Measurements from ENCODE around the gene PLAAT5.

PLAAT5 gene

GRCh38 chr11:63511048-63511748 lies 20.2 kb upstream of the PLAAT5 start:
- DNase-seq, result no peak

DNA sequence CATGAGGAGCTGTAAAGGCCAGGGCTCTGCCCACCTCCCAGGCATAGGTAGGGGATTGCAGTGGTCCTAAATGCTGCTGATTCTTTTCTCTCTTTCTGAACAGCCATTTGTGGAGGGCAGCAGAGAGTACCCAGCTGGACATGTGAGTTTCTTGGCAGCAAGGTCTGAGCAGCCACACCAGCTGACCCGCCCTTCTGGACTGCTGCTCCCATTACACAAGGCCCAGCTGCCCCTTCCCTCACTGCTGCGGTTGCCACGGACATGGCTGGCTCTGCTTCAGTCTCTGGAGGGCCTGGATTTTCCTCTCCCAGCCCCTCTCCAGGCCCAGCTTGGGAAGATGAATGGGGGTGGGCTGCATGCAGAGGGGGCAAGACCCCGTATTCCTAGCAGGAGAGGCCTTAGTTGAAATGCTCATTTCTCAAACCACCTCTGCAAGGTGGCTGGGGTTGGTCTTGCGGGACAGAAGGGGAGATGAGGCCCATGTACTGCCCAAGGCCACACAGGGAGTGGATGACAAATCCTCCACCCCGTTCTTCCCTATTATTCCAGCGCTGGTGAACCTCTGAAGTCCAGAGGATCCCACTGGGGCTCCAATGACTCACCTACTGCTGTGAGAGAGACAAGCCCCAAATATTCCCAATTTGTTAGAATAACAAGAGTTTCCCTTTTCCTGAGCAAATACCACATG lies 19.5 kb upstream of the PLAAT5 start:
- DNase-seq, result no peak

GRCh38 chr11:63508745-63509144 lies 17.8 kb upstream of the PLAAT5 start:
- no peak for DNase-seq

GRCh38 chr11:63508009-63508408 lies 17.0 kb upstream of the PLAAT5 start:
- DNase-seq, result no peak

- no peak for DNase-seq
Measured at GRCh38 chr11:63507511-63507910, 16.5 kb upstream of the PLAAT5 start.

GRCh38 chr11:63506876-63507275 lies 15.9 kb upstream of the PLAAT5 start:
- no peak for DNase-seq

DNA sequence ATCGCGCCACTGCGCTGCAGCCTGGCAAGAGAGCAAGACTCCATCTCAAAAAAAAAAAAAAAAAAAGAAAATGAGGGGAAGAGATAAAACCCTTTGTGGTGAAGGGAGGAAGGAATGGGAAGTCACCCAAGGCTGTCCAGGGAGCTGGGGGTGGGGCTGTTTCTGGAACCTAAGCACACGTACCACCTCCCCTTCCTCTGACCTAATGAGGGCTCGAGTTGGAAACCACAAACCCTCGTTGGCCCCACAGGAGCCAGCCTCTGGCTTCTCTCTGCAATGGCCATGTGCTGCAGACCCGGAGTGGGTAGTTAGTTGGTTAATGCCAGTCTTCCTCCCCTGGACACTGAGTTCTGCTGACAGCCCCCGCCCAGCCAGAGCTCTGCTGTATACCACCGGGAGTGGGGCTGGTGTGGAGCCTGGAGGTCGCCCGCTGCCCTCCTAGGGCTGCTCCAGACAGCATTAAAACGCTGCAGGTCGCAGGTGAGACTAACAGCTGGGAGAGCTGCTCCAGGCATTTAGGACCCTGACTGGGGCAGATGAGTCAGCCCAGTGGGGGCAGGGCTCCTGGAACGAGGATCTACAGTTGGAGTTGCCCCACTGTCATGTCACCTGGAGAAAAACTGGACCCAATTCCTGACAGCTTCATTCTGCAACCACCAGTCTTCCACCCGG lies 15.0 kb upstream of the PLAAT5 start, which contains the start of gene LGALS12:
TSS of gene LGALS12 (plus strand) at position 228 of the 672 bp plus-strand sequence. CDS start at position 603, 375 bp downstream.
- no peak for DNase-seq

- no peak for DNase-seq
Measured at GRCh38 chr11:63504933-63505586, 14.1 kb upstream of the PLAAT5 start.

DNA sequence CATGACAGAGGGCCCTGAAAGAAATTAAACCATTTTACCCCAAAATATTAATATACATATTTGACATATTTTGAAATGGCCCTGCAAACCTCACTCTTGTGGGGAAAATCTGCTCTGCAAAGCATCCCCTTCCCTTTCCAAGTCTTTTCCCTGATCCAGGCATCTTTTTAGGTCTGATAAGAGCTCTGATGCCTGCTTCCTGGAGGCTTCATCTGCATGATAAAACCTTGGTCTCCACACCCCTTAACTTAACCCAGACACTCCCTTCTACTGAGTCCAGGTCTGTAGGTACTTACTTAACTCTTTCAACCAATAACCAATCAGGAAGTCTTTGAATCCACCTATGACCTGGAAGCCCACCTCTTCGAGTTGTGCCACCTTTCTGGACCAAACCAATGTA lies 13.1 kb upstream of the PLAAT5 start:
- DNase-seq, result no peak

GRCh38 chr11:63503492-63503891 lies 12.5 kb upstream of the PLAAT5 start:
- DNase-seq, result no peak

GRCh38 chr11:63502252-63502820 lies 11.4 kb upstream of the PLAAT5 start:
- DNase-seq, result no peak

DNA sequence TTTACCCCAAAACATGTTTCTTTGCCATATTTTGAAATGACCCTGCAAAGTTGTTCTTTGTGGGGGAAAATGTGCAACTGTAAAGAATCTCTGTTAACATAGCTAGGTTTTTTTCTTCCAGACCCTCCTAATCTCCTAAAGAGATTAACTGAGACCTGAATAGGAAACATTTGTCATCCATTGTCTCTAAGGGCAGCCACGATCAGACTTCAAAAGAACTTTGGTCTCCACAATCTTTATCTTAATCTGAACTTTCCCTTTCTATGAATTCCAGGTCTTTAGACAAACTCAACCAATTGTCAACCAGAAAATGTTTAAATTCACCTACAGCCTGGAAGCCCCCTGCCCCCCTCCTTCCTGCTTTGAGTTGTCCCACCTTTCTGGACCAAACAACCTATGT lies 10.3 kb upstream of the PLAAT5 start:
- no peak for DNase-seq

- DNase-seq, result no peak
Measured at GRCh38 chr11:63499874-63500273, 8.9 kb upstream of the PLAAT5 start.

DNA sequence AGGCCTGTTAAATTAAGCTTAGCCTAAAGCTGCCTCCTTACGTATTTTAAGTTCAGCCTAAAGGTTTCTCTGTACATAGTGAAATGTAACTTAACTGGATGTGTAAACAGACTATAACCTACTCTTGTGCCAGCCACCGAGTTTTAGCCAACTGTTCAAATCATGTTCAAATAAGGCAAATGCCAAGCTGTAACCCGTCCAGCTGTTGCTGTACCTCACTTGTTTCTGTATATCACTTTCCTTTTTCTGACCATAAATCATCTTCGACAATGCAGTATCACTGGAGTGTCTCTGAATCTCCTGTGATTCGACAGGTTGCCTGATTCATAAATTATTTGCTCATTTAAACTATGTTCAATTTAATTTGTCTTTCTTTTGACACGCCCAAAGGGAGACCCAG lies 4.0 kb upstream of the PLAAT5 start:
- DNase-seq, result no peak

DNA sequence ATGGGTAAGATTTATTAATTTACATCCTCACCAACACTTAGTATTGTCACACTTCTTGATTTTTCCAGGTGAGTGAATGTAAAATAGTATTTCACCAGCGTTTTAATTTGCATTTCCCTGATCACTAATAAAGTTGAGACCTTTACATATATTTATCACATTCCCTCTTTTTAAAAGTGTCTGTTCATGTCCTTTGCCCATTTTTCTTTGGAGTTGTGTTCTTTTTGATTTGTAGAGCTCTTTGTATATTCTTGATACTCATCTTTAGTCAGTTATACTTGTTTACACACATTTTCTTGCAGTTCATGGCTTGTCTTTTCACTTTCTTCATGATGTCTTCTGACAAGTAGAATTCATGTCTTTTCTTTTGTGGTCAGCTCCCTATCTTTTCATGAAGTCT lies 2.2 kb upstream of the PLAAT5 start:
- DNase-seq, result no peak

DNA sequence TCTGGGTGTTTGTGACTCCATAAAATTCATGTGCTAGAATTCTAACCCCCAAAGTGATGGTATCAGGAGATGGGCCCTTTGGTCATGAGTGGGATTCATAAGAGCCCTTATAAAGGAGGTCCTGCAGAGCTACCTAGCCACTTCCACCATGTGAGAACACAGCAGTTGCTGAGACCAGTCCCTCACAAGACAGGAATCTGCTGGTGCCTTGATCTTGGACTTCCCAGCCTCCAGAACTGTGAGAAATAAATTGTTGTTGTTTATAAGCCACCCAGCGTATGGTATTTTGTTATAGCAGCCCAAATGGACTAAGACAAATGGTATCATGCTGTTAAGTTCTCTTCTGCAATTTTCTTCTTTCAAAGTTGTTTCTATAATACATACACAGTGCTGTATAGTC lies 1.5 kb upstream of the PLAAT5 start:
- DNase-seq, result no peak

DNA sequence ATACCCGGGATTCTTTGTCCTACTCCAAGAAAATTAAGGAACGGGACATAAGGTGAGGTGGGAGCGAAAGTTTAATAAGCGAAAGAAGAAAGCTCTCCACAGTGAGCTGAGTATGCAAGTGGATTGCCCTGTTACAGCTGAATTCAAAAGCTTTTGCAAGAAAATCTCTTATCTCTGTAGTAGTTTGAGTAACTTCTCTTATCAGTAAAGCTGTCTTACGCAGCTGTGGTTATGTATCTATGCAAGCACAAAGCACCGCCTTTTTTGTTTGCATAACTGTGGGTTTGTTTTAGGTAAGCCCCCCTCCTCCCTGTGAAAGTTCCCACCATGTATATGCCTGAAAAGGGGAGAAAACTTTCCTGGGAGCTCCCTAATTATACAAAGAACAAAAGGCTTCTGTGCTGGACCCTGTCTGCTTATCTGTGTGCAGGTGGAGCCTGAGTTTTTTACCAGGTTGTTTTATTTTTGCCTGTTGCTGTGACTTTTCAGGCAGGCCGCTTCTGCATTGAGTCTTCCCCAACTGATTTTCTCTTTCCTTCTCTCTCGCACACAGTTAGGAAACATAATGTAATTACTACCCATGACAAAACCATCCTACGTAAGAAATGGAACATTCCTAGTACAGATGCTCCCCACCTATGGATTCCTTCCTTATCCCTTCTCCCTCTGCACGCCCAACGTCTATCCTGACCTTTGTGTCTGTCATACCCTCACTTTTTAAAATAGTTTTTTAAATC lies 837 bp upstream of the PLAAT5 start:
- no peak for DNase-seq

GRCh38 chr11:63491240-63491587 lies 247 bp upstream of the PLAAT5 start:
- DNase-seq, result no peak

DNA sequence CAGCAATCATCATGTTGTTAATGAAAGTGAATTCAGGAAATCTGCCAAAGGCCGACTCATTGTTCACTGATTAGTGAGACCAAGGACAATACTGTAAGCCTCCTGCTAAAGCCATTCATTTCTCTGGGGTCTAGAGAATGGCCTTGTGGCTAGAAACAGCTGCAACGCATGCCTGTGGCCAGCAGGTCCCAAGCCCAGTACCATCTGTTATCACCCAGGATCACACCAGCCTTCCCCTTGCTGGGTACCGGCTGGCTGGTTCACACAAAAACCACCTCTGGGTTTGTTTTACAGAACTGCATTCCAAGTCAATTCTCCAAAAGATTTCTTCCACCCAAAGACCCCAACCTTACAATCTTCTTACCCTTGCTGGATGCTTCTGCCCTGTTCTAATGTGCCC lies 1.1 kb downstream of the PLAAT5 start:
- no peak for DNase-seq

DNA sequence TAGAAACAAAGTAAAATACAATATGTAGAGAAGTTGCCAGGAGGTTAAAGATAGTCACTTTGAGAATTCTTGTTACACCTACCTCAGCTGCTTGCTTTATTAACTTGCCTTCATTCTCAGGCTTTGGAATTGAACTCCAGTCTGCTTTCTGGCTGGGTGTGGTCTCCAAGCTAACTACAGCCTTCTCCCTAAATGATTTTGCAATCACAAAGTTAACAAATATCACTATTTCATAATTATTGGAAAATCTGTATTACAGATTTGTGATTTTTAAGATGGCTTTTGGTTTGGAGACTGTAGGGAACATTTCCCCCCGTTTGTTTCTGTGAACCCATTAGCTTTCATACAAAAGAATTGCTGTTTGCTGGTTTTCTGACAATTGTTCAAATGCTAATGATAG lies 2.2 kb downstream of the PLAAT5 start:
- no peak for DNase-seq

DNA sequence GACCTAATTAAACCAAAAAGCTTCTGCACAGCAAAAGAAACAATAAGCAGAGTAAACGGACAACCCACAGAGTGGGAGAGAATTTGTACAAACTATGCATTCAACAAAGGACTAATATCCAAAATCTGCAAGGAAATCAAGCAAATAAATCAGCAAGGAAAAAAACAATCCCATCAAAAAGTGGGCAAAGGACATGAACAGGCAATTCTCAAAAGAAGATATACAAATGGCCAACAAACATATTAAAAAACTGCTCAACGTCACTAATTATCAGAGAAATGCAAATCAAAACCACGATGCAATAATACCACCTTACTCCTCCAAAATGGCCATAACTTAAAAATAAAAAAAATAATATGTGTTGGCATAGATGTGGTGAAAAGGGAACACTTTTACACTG lies 5.2 kb downstream of the PLAAT5 start:
- DNase-seq, result no peak

DNA sequence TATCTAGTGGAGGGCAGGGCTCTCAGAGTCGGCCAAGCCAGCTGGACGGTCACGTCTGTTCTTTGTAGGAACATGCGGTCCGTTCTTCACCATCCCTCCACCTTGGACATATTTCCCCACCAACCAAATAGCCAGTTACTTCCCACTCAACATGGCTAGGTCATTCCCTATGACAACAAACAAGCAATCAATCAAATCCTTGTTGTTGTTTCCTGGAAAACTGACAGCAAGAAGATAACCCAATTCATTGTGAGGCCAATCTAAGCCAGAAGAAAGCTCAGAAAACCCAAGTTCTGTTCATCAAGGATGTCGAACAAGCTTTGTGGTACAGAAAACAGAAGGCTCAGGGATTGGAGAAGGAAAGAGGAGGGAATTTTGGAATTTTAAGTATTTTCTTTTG lies 10.9 kb downstream of the PLAAT5 start:
- no peak for DNase-seq

DNA sequence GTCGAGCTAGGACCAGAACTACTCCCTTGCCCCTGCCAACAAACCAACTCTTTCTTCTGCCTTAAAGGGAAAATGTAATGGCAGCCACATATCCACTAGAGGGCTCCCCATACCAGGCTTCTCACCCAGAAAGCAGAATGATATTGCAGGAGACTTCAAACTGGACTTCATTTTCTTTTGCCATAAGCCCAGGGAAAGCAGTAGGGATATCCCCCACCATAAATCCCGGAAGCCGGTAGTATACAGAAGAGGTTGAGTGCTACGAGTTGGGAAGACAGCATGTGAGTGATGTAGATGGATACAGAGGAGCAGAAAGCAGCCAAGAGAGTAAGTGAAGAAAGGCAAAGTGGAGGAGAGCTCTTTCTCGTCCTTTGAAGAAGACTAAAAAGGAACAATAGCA lies 12.1 kb downstream of the PLAAT5 start:
- DNase-seq, result peak; percentile 53 to 56

Data from activated CD4-positive, alpha-beta T cell treated with anti-CD3 and anti-CD28 coated beads for 4 hours (primary cell).